ENCODE results near the gene EIF4G3.

The EIF4G3 gene

DNA sequence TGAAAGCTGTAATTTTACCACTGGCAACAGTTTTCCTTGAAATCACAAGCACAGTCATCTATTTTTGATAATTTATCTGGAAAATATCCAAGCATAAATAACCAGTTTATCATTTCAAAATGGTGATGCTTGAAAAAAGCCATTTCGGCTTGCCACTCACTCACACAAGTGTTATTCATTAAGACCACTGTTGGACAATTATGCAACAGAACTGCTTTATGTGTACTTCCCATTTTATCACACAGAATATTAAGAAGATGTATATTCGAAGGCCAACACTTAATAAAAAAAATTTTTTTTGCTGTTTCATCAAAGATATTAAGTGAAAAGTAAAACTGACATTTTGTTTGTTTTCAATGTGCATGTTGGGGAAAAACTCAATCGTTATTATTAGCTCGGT is 62.3 kb downstream of the EIF4G3 start:
- ATAC-seq: no peak

DNA sequence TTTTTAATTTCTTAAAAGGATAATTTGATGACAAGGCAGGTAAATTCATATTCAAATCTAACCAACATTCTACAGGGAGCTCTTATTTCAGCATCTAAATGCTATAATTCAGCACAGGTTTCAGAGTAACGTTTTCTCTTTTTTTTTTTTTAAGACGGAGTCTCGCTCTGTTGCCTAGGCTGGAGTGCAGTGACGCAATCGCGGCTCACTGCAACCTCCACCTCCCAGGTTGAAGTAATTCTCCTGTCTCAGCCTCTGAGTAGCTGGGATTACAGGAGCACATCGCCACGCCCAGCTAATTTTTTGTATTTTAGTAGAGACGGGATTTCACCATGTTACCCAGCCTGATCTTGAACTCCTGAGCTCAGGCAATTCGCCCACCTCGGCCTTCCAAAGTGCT is 66.5 kb downstream of the EIF4G3 start:
- TF ChIP-seq RARB (CRISPR knock-in tag; IDR thresholded peaks at IDR 0.05) (no peak), ZNF8 (CRISPR knock-in tag; IDR thresholded peaks at IDR 0.05) (no peak), ISL1 (CRISPR knock-in tag; IDR thresholded peaks at IDR 0.05) (no peak), ZNF565 (CRISPR knock-in tag; conservative IDR thresholded peaks at IDR 0.05; ENCODE audit: low read depth) (no peak), OSR1 (CRISPR knock-in tag; IDR thresholded peaks at IDR 0.05) (no peak)
- TF ChIP-seq, protein P1, sequence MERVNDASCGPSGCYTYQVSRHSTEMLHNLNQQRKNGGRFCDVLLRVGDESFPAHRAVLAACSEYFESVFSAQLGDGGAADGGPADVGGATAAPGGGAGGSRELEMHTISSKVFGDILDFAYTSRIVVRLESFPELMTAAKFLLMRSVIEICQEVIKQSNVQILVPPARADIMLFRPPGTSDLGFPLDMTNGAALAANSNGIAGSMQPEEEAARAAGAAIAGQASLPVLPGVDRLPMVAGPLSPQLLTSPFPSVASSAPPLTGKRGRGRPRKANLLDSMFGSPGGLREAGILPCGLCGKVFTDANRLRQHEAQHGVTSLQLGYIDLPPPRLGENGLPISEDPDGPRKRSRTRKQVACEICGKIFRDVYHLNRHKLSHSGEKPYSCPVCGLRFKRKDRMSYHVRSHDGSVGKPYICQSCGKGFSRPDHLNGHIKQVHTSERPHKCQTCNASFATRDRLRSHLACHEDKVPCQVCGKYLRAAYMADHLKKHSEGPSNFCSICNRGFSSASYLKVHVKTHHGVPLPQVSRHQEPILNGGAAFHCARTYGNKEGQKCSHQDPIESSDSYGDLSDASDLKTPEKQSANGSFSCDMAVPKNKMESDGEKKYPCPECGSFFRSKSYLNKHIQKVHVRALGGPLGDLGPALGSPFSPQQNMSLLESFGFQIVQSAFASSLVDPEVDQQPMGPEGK (CRISPR knock-in tag; IDR thresholded peaks at IDR 0.05; ENCODE audit: borderline replicate concordance): no peak

More for the DNA sequence above, 62.3 kb downstream of the EIF4G3 start:
- TF ChIP-seq GLIS3 (CRISPR knock-in tag; IDR thresholded peaks at IDR 0.05) (no peak), RARB (CRISPR knock-in tag; IDR thresholded peaks at IDR 0.05) (no peak), ZNF8 (CRISPR knock-in tag; IDR thresholded peaks at IDR 0.05) (no peak), CSDC2 (CRISPR knock-in tag; IDR thresholded peaks at IDR 0.05) (no peak), ESRRG (CRISPR knock-in tag; IDR thresholded peaks at IDR 0.05) (no peak), TOX (CRISPR knock-in tag; IDR thresholded peaks at IDR 0.05; ENCODE audit: borderline replicate concordance) (no peak), ISL1 (CRISPR knock-in tag; IDR thresholded peaks at IDR 0.05) (no peak), TCF4 (CRISPR knock-in tag; IDR thresholded peaks at IDR 0.05; ENCODE audit: borderline replicate concordance) (no peak), ZNF70 (CRISPR knock-in tag; IDR thresholded peaks at IDR 0.05) (no peak), OSR1 (CRISPR knock-in tag; IDR thresholded peaks at IDR 0.05) (no peak), ZFP30 (CRISPR knock-in tag; IDR thresholded peaks at IDR 0.05) (no peak), ARNTL (CRISPR knock-in tag; IDR thresholded peaks at IDR 0.05; ENCODE audit: borderline replicate concordance, low read depth) (no peak), SNAI2 (CRISPR knock-in tag; IDR thresholded peaks at IDR 0.05) (no peak), BACH2 (CRISPR knock-in tag; IDR thresholded peaks at IDR 0.05; ENCODE audit: borderline replicate concordance) (no peak), ZFP3 (CRISPR knock-in tag; IDR thresholded peaks at IDR 0.05) (no peak)
- TF ChIP-seq, protein P2, sequence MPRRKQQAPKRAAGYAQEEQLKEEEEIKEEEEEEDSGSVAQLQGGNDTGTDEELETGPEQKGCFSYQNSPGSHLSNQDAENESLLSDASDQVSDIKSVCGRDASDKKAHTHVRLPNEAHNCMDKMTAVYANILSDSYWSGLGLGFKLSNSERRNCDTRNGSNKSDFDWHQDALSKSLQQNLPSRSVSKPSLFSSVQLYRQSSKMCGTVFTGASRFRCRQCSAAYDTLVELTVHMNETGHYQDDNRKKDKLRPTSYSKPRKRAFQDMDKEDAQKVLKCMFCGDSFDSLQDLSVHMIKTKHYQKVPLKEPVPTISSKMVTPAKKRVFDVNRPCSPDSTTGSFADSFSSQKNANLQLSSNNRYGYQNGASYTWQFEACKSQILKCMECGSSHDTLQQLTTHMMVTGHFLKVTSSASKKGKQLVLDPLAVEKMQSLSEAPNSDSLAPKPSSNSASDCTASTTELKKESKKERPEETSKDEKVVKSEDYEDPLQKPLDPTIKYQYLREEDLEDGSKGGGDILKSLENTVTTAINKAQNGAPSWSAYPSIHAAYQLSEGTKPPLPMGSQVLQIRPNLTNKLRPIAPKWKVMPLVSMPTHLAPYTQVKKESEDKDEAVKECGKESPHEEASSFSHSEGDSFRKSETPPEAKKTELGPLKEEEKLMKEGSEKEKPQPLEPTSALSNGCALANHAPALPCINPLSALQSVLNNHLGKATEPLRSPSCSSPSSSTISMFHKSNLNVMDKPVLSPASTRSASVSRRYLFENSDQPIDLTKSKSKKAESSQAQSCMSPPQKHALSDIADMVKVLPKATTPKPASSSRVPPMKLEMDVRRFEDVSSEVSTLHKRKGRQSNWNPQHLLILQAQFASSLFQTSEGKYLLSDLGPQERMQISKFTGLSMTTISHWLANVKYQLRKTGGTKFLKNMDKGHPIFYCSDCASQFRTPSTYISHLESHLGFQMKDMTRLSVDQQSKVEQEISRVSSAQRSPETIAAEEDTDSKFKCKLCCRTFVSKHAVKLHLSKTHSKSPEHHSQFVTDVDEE (CRISPR knock-in tag; IDR thresholded peaks at IDR 0.05): no peak
- TF ChIP-seq, protein P3, sequence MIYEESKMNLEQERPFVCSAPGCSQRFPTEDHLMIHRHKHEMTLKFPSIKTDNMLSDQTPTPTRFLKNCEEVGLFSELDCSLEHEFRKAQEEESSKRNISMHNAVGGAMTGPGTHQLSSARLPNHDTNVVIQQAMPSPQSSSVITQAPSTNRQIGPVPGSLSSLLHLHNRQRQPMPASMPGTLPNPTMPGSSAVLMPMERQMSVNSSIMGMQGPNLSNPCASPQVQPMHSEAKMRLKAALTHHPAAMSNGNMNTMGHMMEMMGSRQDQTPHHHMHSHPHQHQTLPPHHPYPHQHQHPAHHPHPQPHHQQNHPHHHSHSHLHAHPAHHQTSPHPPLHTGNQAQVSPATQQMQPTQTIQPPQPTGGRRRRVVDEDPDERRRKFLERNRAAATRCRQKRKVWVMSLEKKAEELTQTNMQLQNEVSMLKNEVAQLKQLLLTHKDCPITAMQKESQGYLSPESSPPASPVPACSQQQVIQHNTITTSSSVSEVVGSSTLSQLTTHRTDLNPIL (CRISPR knock-in tag; IDR thresholded peaks at IDR 0.05; ENCODE audit: low read depth): no peak
- TF ChIP-seq, protein P4, sequence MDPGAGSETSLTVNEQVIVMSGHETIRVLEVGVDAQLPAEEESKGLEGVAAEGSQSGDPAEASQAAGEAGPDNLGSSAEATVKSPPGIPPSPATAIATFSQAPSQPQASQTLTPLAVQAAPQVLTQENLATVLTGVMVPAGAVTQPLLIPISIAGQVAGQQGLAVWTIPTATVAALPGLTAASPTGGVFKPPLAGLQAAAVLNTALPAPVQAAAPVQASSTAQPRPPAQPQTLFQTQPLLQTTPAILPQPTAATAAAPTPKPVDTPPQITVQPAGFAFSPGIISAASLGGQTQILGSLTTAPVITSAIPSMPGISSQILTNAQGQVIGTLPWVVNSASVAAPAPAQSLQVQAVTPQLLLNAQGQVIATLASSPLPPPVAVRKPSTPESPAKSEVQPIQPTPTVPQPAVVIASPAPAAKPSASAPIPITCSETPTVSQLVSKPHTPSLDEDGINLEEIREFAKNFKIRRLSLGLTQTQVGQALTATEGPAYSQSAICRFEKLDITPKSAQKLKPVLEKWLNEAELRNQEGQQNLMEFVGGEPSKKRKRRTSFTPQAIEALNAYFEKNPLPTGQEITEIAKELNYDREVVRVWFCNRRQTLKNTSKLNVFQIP (CRISPR knock-in tag; IDR thresholded peaks at IDR 0.05; ENCODE audit: borderline replicate concordance, low read depth): no peak
- TF ChIP-seq, protein P5, sequence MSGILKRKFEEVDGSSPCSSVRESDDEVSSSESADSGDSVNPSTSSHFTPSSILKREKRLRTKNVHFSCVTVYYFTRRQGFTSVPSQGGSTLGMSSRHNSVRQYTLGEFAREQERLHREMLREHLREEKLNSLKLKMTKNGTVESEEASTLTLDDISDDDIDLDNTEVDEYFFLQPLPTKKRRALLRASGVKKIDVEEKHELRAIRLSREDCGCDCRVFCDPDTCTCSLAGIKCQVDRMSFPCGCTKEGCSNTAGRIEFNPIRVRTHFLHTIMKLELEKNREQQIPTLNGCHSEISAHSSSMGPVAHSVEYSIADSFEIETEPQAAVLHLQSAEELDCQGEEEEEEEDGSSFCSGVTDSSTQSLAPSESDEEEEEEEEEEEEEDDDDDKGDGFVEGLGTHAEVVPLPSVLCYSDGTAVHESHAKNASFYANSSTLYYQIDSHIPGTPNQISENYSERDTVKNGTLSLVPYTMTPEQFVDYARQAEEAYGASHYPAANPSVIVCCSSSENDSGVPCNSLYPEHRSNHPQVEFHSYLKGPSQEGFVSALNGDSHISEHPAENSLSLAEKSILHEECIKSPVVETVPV (CRISPR knock-in tag; IDR thresholded peaks at IDR 0.05): no peak
- TF ChIP-seq, protein P1 (CRISPR knock-in tag; IDR thresholded peaks at IDR 0.05; ENCODE audit: borderline replicate concordance): no peak

More for the DNA sequence above, 66.5 kb downstream of the EIF4G3 start:
- ATAC-seq: no peak
